Endodermal cell (in vitro differentiated cells): ENCODE data around the gene PRAF2. TPM values are rescaled to one million over a fixed set of nuclear protein-coding genes. Genes with fewer than 3 reads are reported as not detected.
A peak's percentile ranks its signal among the peaks of the same experiment; 100 is the strongest.

Experiments
- DNase-seq: peaks from one replicate; pipeline ENCODE4 v3.0.0-alpha.2; 2017
- H3K27ac ChIP-seq: 2 replicates; pipeline ENCODE4 v1.5.1; 2013; ENCODE audit warnings: mild to moderate bottlenecking, low read depth, low read length, moderate library complexity
- H3K27me3 ChIP-seq: 2 replicates; pipeline ENCODE4 v1.6.1; 2013; ENCODE audit warnings: mild to moderate bottlenecking, low read length, moderate library complexity; ENCODE audit not compliant: insufficient read depth, control insufficient read depth, poor library complexity, severe bottlenecking
- H3K36me3 ChIP-seq: 2 replicates; pipeline ENCODE4 v1.7.0; 2013; ENCODE audit warnings: mild to moderate bottlenecking, low read length, moderate library complexity; ENCODE audit not compliant: control insufficient read depth, insufficient read depth
- H3K4me1 ChIP-seq: one replicate; pipeline ENCODE4 v1.7.0; 2013; ENCODE audit warnings: low read length; ENCODE audit not compliant: control insufficient read depth, insufficient read depth
- H3K4me3 ChIP-seq: 2 replicates; pipeline ENCODE4 v1.5.1; 2013; ENCODE audit warnings: mild to moderate bottlenecking, low read length, moderate library complexity
- H3K9ac ChIP-seq: 2 replicates; pipeline ENCODE4 v1.6.1; 2013; ENCODE audit warnings: mild to moderate bottlenecking, low read length, moderate library complexity; ENCODE audit not compliant: poor library complexity, severe bottlenecking; ENCODE audit errors: extremely low read depth
- H3K9me3 ChIP-seq: 2 replicates; pipeline ENCODE4 v1.6.1; 2013; ENCODE audit warnings: mild to moderate bottlenecking, low read length, moderate library complexity; ENCODE audit not compliant: control insufficient read depth
- H3K27ac Mint-ChIP-seq: 2 replicates; pipeline ENCODE4 v1.8.0; 2020; ENCODE audit warnings: mixed read lengths
- H3K27me3 Mint-ChIP-seq: 2 replicates; pipeline ENCODE4 v1.8.0; 2021; ENCODE audit warnings: mild to moderate bottlenecking, mixed read lengths; ENCODE audit not compliant: insufficient read depth
- H3K36me3 Mint-ChIP-seq: 2 replicates; pipeline ENCODE4 v1.8.0; 2020; ENCODE audit warnings: low read depth, mixed read lengths
- H3K4me1 Mint-ChIP-seq: 2 replicates; pipeline ENCODE4 v1.8.0; 2020; ENCODE audit warnings: mixed read lengths
- H3K4me3 Mint-ChIP-seq: 2 replicates; pipeline ENCODE4 v1.8.0; 2020; ENCODE audit warnings: mild to moderate bottlenecking, moderate library complexity, mixed read lengths
- H3K9me3 Mint-ChIP-seq: 2 replicates; pipeline ENCODE4 v1.8.0; 2020; ENCODE audit warnings: mild to moderate bottlenecking, mixed read lengths
- CTCF ChIP-seq: fragments of 200-600 bp; sonication (generic); conservative IDR thresholded peaks from 2 replicates; pipeline ENCODE4 v1.5.0; 2021; ENCODE audit warnings: antibody characterized with exemption, mild to moderate bottlenecking
- WGBS, 2 experiments: methylation state at CpG; one replicate each; pipeline versions ENCODE4 v1.1.5 to v1.1.7; 2013; ENCODE audit warnings: missing lambda C conversion rate in 2 of 2, mixed read lengths in 1 of 2; ENCODE audit not compliant: insufficient coverage in 1 of 2, insufficient read length in 1 of 2; 5-methylcytosine and 5-hydroxymethylcytosine counted together
- total RNA-seq, 2 donors: library from RNA; stranded (reverse); fragmentation: NEBNext Ultra II Directional in 1 of 2; extraction: Animal tissue kit (Norgen Biotek cat#: 25700) in 1 of 2; gene quantifications; 2 replicates in 1 of 2; 3 replicates in 1 of 2; pipeline ENCODE4 v1.2.1, GENCODE V29; 2021

PRAF2 gene
- total RNA-seq, 2 donors from 2014 or later: 8.2 to 15.7 TPM

GRCh38 chrX:49102190-49102589, 28.4 kb upstream of the PRAF2 start:
- Histone ChIP-seq H3K9me3 (no peaks in the 10 kb centered on the region), H3K4me3 (no peak overlapping the region), H3K27me3 (no peaks in the 10 kb centered on the region), H3K9ac (no peak overlapping the region), H3K27ac (no peak overlapping the region), H3K36me3 (no peaks in the 10 kb centered on the region), H3K4me1 (no peaks in the 10 kb centered on the region)
- H3K9me3 Mint-ChIP-seq: peaks cover 51% of the 10 kb centered on the region
- TF ChIP-seq CTCF: no peak
- no peaks in the 10 kb centered on the region for H3K4me1 Mint-ChIP-seq
- no peaks in the 10 kb centered on the region for H3K27me3 Mint-ChIP-seq
- no peak for DNase-seq
- peak overlapping the region; percentile 77 for H3K4me3 Mint-ChIP-seq
- peak overlapping the region; percentile 17 for H3K27ac Mint-ChIP-seq
- WGBS, 2 experiments: 92 to 98% methylated on average over 2 to 8 of the region's 9 CpGs
- H3K36me3 Mint-ChIP-seq: peaks cover 2% of the 10 kb centered on the region

- Histone ChIP-seq H3K27me3 (no peaks in the 10 kb centered on the region), H3K9me3 (no peaks in the 10 kb centered on the region), H3K4me3 (peak overlapping the region; percentile 82), H3K36me3 (no peaks in the 10 kb centered on the region), H3K9ac (no peak overlapping the region), H3K4me1 (no peaks in the 10 kb centered on the region), H3K27ac (no peak overlapping the region)
- Mint-ChIP-seq H3K4me1 (no peaks in the 10 kb centered on the region), H3K4me3 (peak overlapping the region; percentile 77), H3K27me3 (no peaks in the 10 kb centered on the region), H3K27ac (no peak overlapping the region), H3K36me3 (peaks cover 2% of the 10 kb centered on the region), H3K9me3 (peaks cover 49% of the 10 kb centered on the region)
- peak; percentile 67 for DNase-seq
- 12% methylated on average over 9 of the region's 9 CpGs; no CpG with 5 or more reads in 1 of the 2 experiments for WGBS, 2 experiments
- peak; percentile 48 for TF ChIP-seq CTCF
These were observed 27.8 kb upstream of the PRAF2 start for GRCh38 chrX:49101629-49101984.

GRCh38 chrX:49100704-49101628, 27.2 kb upstream of the PRAF2 start:
- DNase-seq: peak; percentile 96
- peaks cover 49% of the 10 kb centered on the region for H3K9me3 Mint-ChIP-seq
- Histone ChIP-seq H3K27ac (no peak overlapping the region), H3K4me3 (peak overlapping the region; percentile 82), H3K27me3 (no peaks in the 10 kb centered on the region), H3K9me3 (no peaks in the 10 kb centered on the region), H3K4me1 (no peaks in the 10 kb centered on the region), H3K36me3 (no peaks in the 10 kb centered on the region), H3K9ac (peak overlapping the region; percentile 28)
- TF ChIP-seq CTCF: no peak
- H3K27ac Mint-ChIP-seq: peak overlapping the region; percentile 91
- H3K4me1 Mint-ChIP-seq: no peaks in the 10 kb centered on the region
- 1 to 5% methylated on average over 4 to 72 of the region's 74 CpGs for WGBS, 2 experiments
- peak overlapping the region; percentile 77 for H3K4me3 Mint-ChIP-seq
- peaks cover 2% of the 10 kb centered on the region for H3K36me3 Mint-ChIP-seq
- no peaks in the 10 kb centered on the region for H3K27me3 Mint-ChIP-seq
